H9 (cell line): ENCODE measurements around the gene PEX10. TPM values are rescaled to one million over a fixed set of nuclear protein-coding genes. Genes with fewer than 3 reads are reported as not detected.

Experiments
- DNase-seq: peaks from one replicate; pipeline ENCODE4 v3.0.0-alpha.2; 2017
- H2AFZ ChIP-seq: one replicate; pipeline ENCODE4 v1.6.1; 2013; ENCODE audit warnings: mild to moderate bottlenecking, low read length, control low read depth, moderate library complexity
- H2AK5ac ChIP-seq: 2 replicates; pipeline ENCODE4 v1.6.1; 2013; ENCODE audit warnings: low read length, control low read depth, mixed read lengths; ENCODE audit not compliant: insufficient read length
- H2BK120ac ChIP-seq: one replicate; pipeline ENCODE4 v1.6.1; 2013; ENCODE audit warnings: low read depth, mild to moderate bottlenecking, low read length, control low read depth, inconsistent platforms; ENCODE audit not compliant: poor library complexity, severe bottlenecking
- H2BK12ac ChIP-seq: 2 replicates; pipeline ENCODE4 v1.6.1; 2013; ENCODE audit warnings: low read length, control low read depth, mixed read lengths, low read depth; ENCODE audit not compliant: insufficient read length
- H2BK15ac ChIP-seq: 2 replicates; pipeline ENCODE4 v1.6.1; 2013; ENCODE audit warnings: low read depth, low read length, control low read depth
- H2BK20ac ChIP-seq: one replicate; pipeline ENCODE4 v1.6.1; 2013; ENCODE audit warnings: low read depth, mild to moderate bottlenecking, low read length, control low read depth, inconsistent platforms; ENCODE audit not compliant: poor library complexity, severe bottlenecking
- H2BK5ac ChIP-seq: 2 replicates; pipeline ENCODE4 v1.6.1; 2013; ENCODE audit warnings: low read length, control low read depth, mixed read lengths; ENCODE audit not compliant: insufficient read length
- H3K14ac ChIP-seq: 2 replicates; pipeline ENCODE4 v1.6.1; 2013; ENCODE audit warnings: low read length, control low read depth; ENCODE audit not compliant: insufficient read depth
- H3K18ac ChIP-seq: 2 replicates; pipeline ENCODE4 v1.6.1; 2013; ENCODE audit warnings: low read depth, mild to moderate bottlenecking, mixed read lengths, low read length, control low read depth; ENCODE audit not compliant: insufficient read length
- H3K23ac ChIP-seq: 2 replicates; pipeline ENCODE4 v1.6.1; 2013; ENCODE audit warnings: low read length, control low read depth, mixed read lengths, low read depth; ENCODE audit not compliant: insufficient read length
- H3K23me2 ChIP-seq: 2 replicates; pipeline ENCODE4 v1.6.1; 2013; ENCODE audit warnings: low read depth, mild to moderate bottlenecking, mixed read lengths, low read length, control low read depth; ENCODE audit not compliant: insufficient read length, poor library complexity, severe bottlenecking
- H3K27ac ChIP-seq: 2 replicates; pipeline ENCODE4 v1.5.1; 2013; ENCODE audit warnings: low read length, control low read depth, mixed read lengths, low read depth; ENCODE audit not compliant: insufficient read length
- H3K27me3 ChIP-seq: 2 replicates; pipeline ENCODE4 v1.6.1; 2013; ENCODE audit warnings: low read length, control low read depth, inconsistent platforms; ENCODE audit not compliant: insufficient read depth
- H3K4ac ChIP-seq: 2 replicates; pipeline ENCODE4 v1.6.1; 2013; ENCODE audit warnings: low read depth, mild to moderate bottlenecking, control low read depth, inconsistent platforms, low read length, moderate library complexity
- H3K4me1 ChIP-seq: 2 replicates; pipeline ENCODE4 v1.6.1; 2013; ENCODE audit warnings: low read length, control low read depth, inconsistent platforms; ENCODE audit not compliant: insufficient read depth
- H3K4me2 ChIP-seq: 2 replicates; pipeline ENCODE4 v1.6.1; 2013; ENCODE audit warnings: low read length, control low read depth, mixed read lengths; ENCODE audit not compliant: insufficient read length, insufficient read depth
- H3K56ac ChIP-seq: 2 replicates; pipeline ENCODE4 v1.6.1; 2013; ENCODE audit warnings: low read depth, mild to moderate bottlenecking, mixed read lengths, low read length, control low read depth; ENCODE audit not compliant: insufficient read length
- H3K79me1 ChIP-seq: 2 replicates; pipeline ENCODE4 v1.6.1; 2013; ENCODE audit warnings: low read depth, mild to moderate bottlenecking, moderate library complexity, low read length, control low read depth, inconsistent platforms; ENCODE audit not compliant: insufficient read depth, poor library complexity, severe bottlenecking
- H3K79me2 ChIP-seq: 2 replicates; pipeline ENCODE4 v1.6.1; 2013; ENCODE audit warnings: low read length, control low read depth, inconsistent platforms; ENCODE audit not compliant: insufficient read depth
- H3K9ac ChIP-seq: 2 replicates; pipeline ENCODE4 v1.6.1; 2013; ENCODE audit warnings: low read length, control low read depth, mixed read lengths; ENCODE audit not compliant: insufficient read length; ENCODE audit errors: extremely low read depth
- H3K9me3 ChIP-seq: one replicate; pipeline ENCODE4 v1.6.1; 2013; ENCODE audit warnings: low read depth, low read length, inconsistent platforms; ENCODE audit not compliant: control insufficient read depth
- H3T11ph ChIP-seq: one replicate; pipeline ENCODE4 v1.6.1; 2013; ENCODE audit warnings: mild to moderate bottlenecking, low read length, control low read depth, inconsistent platforms
- H4K20me1 ChIP-seq: one replicate; pipeline ENCODE4 v1.6.1; 2013; ENCODE audit not compliant: control insufficient read depth, insufficient read length, insufficient read depth
- H4K5ac ChIP-seq: 2 replicates; pipeline ENCODE4 v1.6.1; 2013; ENCODE audit warnings: low read depth, mild to moderate bottlenecking, mixed read lengths, low read length, control low read depth; ENCODE audit not compliant: insufficient read length
- H4K8ac ChIP-seq: replicated peaks from 2 replicates; pipeline ENCODE4 v1.6.1; 2013; ENCODE audit warnings: low read length, control low read depth, mixed read lengths, low read depth; ENCODE audit not compliant: insufficient read length
- H4K91ac ChIP-seq: 2 replicates; pipeline ENCODE4 v1.6.1; 2013; ENCODE audit warnings: low read depth, mild to moderate bottlenecking, moderate library complexity, mixed read lengths, low read length, control low read depth; ENCODE audit not compliant: insufficient read length
- H3K27ac Mint-ChIP-seq, 3 experiments: 2 replicates in 2 of 3; 3 replicates in 1 of 3; pipeline ENCODE4 v1.8.0; 2020 to 2021; ENCODE audit warnings: mixed read lengths in 3 of 3, mild to moderate bottlenecking in 1 of 3, moderate library complexity in 1 of 3
- H3K27me3 Mint-ChIP-seq: 2 replicates; pipeline ENCODE4 v1.8.0; 2021; ENCODE audit warnings: low read depth, mild to moderate bottlenecking, moderate library complexity, mixed read lengths
- H3K36me3 Mint-ChIP-seq, 3 experiments: 2 replicates in 2 of 3; 3 replicates in 1 of 3; pipeline ENCODE4 v1.8.0; 2020 to 2021; ENCODE audit warnings: low read depth in 3 of 3, mixed read lengths in 3 of 3; ENCODE audit not compliant: insufficient read depth in 1 of 3
- H3K4me1 Mint-ChIP-seq, 2 experiments: 2 replicates each; pipeline ENCODE4 v1.8.0; 2020; ENCODE audit warnings: mixed read lengths in 2 of 2
- H3K4me3 Mint-ChIP-seq, 2 experiments: 2 replicates in 1 of 2; 3 replicates in 1 of 2; pipeline ENCODE4 v1.8.0; 2020 to 2021; ENCODE audit warnings: mild to moderate bottlenecking in 2 of 2, mixed read lengths in 2 of 2, moderate library complexity in 1 of 2
- H3K9me3 Mint-ChIP-seq, 2 experiments: 2 replicates in 1 of 2; 3 replicates in 1 of 2; pipeline ENCODE4 v1.8.0; 2020; ENCODE audit warnings: mild to moderate bottlenecking in 2 of 2, mixed read lengths in 2 of 2, moderate library complexity in 1 of 2
- WGBS: extraction: QIAGEN DNeasy Blood & Tissue Kit; methylation state at CpG from one replicate; pipeline ENCODE4 v1.1.7; 2013; ENCODE audit warnings: missing lambda C conversion rate, low lambda C conversion rate, mixed read lengths; ENCODE audit not compliant: insufficient read length; ENCODE audit errors: extremely low coverage; 5-methylcytosine and 5-hydroxymethylcytosine counted together
- total RNA-seq: library from RNA; stranded (reverse); gene quantifications from 2 replicates; pipeline ENCODE4 v1.2.1, GENCODE V29; 2021
- TF ChIP-seq, protein P1 (sequence below): fragments of 200-600 bp; sonication (generic); conservative IDR thresholded peaks from 3 replicates; pipeline ENCODE4 v1.8.0; 2021; ENCODE audit warnings: antibody characterized with exemption, mild to moderate bottlenecking

PEX10 gene
- total RNA-seq, 1 experiment from 2014 or later = 34.4 TPM

GRCh38 chr1:2376261-2376741, 36.1 kb downstream of the PEX10 start:
- Histone ChIP-seq H3K23me2 (no peaks in the 10 kb centered on the region), H3K23ac (no peak overlapping the region), H2AK5ac (no peak overlapping the region), H2BK5ac (no peak overlapping the region), H4K91ac (no peak overlapping the region), H2AFZ (no peak overlapping the region), H3K79me2 (no peaks in the 10 kb centered on the region), H3K4me1 (no peaks in the 10 kb centered on the region), H2BK120ac (no peak overlapping the region), H3K9me3 (no peaks in the 10 kb centered on the region), H3K4me2 (no peak overlapping the region), H4K20me1 (no peaks in the 10 kb centered on the region), H3K27me3 (no peaks in the 10 kb centered on the region), H3K14ac (no peak overlapping the region; the same call in 1 of the 2 replicates), H3K18ac (no peak overlapping the region), H4K5ac (no peak overlapping the region), H2BK15ac (no peak overlapping the region), H3K4ac (no peak overlapping the region), H3K9ac (no peak overlapping the region), H4K8ac (no peak overlapping the region), H3T11ph (no peak overlapping the region), H3K79me1 (no peaks in the 10 kb centered on the region), H2BK12ac (no peak overlapping the region), H2BK20ac (no peak overlapping the region), H3K56ac (no peak overlapping the region), H3K27ac (no peak overlapping the region)
- TF ChIP-seq, protein P1, sequence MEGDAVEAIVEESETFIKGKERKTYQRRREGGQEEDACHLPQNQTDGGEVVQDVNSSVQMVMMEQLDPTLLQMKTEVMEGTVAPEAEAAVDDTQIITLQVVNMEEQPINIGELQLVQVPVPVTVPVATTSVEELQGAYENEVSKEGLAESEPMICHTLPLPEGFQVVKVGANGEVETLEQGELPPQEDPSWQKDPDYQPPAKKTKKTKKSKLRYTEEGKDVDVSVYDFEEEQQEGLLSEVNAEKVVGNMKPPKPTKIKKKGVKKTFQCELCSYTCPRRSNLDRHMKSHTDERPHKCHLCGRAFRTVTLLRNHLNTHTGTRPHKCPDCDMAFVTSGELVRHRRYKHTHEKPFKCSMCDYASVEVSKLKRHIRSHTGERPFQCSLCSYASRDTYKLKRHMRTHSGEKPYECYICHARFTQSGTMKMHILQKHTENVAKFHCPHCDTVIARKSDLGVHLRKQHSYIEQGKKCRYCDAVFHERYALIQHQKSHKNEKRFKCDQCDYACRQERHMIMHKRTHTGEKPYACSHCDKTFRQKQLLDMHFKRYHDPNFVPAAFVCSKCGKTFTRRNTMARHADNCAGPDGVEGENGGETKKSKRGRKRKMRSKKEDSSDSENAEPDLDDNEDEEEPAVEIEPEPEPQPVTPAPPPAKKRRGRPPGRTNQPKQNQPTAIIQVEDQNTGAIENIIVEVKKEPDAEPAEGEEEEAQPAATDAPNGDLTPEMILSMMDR = no peak
- H3K4me3 Mint-ChIP-seq = no peak overlapping the region
- H3K4me1 Mint-ChIP-seq = no peaks in the 10 kb centered on the region
- no CpG with 5 or more reads among the region's 23 CpGs for WGBS
- peaks cover 0 to 1% (median 0%) of the 10 kb centered on the region in 3 experiments; a peak in 3 of 7 replicates for H3K36me3 Mint-ChIP-seq
- DNase-seq = no peak
- H3K27ac Mint-ChIP-seq = no peak overlapping the region
- no peaks in the 10 kb centered on the region; the same call in none of the 2 replicates for H3K27me3 Mint-ChIP-seq
- H3K9me3 Mint-ChIP-seq = no peaks in the 10 kb centered on the region
